GM20000 (cell line): ENCODE data around the gene GRK3.
A peak's percentile ranks its signal among the peaks of the same experiment; 100 is the strongest.

Experiments
- DNase-seq: peaks from one replicate; pipeline ENCODE4 v3.0.0; 2012; ENCODE audit warnings: low spot score
- TF ChIP-seq, protein P1 (sequence below): IDR thresholded peaks from 2 replicates; pipeline ENCODE4 v1.5.1; 2012; ENCODE audit warnings: mild to moderate bottlenecking, control low read depth; ENCODE audit errors: extremely low read depth, missing control alignments

GRK3 gene

DNA sequence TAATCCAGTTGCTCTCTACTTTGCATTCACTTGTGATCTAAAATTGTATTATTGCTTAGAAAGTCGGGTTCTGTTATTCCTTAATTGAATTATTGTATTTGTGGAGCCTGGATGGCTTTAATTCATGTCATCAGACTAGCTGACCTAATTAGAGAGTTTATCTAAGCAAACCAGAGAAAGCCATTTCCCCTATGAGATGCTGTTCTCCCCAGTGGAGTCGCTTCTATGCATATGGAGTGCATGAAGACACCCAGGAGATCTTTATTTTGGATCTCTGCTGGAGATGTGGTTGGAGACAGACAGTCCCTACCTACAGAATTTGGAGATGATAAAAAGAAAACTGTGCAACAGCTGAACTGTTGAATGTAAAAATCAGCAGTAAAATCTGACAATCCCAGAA lies 132.3 kb downstream of the GRK3 start:
- DNase-seq, result no peak
- TF ChIP-seq, protein P1, sequence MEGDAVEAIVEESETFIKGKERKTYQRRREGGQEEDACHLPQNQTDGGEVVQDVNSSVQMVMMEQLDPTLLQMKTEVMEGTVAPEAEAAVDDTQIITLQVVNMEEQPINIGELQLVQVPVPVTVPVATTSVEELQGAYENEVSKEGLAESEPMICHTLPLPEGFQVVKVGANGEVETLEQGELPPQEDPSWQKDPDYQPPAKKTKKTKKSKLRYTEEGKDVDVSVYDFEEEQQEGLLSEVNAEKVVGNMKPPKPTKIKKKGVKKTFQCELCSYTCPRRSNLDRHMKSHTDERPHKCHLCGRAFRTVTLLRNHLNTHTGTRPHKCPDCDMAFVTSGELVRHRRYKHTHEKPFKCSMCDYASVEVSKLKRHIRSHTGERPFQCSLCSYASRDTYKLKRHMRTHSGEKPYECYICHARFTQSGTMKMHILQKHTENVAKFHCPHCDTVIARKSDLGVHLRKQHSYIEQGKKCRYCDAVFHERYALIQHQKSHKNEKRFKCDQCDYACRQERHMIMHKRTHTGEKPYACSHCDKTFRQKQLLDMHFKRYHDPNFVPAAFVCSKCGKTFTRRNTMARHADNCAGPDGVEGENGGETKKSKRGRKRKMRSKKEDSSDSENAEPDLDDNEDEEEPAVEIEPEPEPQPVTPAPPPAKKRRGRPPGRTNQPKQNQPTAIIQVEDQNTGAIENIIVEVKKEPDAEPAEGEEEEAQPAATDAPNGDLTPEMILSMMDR, result no peak

DNA sequence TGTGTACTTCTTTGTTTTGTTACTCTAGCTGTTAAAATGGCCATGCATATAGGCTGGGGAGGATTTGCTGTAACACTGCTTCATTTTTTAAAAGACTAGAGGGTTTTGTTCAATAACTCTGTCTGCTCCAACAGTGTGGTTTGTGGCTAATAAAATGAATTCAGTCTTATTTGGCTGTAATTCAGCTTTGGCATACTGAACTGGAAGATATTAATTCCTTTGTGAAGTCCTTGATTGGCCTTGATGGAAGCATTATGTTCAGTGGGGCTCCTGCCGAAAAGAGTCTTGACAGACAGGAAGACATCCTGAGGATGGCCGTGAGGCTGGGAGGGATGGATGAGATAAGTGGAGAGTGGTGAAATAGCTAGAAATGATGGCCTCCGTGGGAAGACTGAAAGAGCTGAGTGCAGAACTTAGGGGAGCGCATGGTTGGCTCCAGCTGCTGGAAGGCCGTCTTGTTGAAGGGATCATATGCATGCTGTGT lies 132.7 kb downstream of the GRK3 start:
- TF ChIP-seq, protein P1, result no peak
- DNase-seq, result no peak

DNA sequence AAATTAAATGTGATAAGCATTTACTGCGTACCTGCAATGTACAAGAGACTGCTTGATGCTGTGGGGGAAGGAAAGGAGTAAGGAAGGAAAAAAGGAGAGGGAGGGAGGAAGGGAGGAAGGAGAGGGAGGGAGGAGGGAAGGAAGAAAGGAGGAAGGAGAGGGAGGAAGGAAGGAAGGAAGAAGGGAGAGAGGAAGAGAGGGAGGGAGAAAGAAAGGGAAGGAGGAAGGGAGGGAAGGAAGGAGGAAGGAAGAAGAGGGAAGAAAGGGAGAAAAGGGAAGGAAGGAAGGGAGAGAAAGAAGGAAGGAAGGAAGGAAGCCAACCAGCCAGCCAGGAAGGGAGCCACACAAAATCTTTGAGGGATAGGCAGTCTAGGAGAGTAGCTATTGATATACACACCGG lies 133.5 kb downstream of the GRK3 start:
- no peak for DNase-seq
- TF ChIP-seq, protein P1, result no peak

DNA sequence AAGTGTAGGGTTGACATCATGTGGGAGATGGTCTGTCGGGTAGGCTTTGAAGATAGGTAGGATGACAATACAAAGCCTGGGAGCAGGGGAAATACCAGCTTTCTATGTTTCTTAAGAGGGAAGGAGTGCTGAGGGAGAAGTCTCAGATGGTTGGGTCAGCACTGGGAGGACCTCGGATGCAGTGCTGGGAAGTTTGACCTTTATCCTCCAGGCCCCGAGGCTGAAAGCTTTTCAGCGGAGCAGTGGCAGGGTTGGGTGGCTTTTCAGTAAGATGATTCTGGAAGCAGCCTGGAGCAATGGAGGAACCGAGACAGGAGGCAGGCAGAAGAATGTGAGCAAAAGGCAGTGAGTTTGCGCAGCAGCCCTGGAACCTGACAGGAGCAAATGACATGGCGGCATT lies 134.0 kb downstream of the GRK3 start:
- TF ChIP-seq, protein P1, result no peak
- no peak for DNase-seq

DNA sequence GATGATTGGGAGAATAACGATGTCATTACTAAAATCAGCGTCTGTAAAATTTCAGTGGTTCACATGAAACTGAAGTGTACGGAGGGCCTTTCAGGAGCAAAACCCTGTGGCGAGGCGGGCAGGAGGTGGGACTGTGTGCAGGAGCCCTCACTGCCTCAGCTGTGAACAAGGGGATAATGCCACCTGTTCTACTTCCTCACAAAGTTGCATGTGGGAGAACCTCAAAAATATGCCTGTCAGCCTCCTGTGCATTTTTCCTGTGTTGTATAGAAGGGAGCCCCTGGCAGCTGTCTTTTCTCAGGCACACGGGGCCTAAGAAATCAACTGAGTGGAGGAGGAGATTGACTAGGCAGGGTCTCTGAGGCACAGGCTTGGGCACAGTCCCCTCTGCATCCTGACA lies 134.5 kb downstream of the GRK3 start:
- no peak for DNase-seq
- TF ChIP-seq, protein P1, result no peak

DNA sequence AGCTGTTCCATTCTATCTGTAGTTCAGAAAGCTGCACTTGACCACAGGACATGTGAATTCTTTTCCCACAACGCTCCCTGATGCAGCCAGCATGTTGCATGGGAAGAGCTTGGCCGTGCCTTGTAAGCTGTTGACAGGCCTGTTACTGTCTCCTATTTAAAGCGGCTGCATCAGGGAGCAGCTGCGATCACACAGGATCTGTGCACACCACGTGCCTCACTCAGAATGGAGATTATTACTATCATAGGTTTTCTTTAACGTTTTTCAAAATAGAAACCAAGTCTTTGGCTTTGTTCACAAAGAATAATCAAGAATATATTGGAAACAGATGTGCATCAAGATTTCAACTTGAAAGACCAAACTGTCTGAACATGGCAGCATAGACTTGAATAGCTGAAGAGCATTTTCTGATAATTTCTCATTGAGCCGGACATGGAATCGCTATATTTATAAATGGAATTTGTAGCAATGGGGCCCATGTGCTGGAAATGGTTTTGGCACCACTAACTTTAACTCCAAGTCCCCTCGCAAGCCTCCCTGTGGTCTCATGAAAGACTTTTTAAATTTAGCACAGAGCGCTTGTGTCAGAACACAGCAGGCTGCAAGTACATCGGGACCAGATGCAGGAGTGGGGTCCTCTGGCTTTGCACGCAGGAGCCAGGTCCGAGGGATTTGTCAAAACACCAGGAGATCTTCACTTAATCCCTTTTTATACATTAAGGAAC lies 136.7 kb downstream of the GRK3 start:
- TF ChIP-seq, protein P1, result no peak
- DNase-seq, result no peak

DNA sequence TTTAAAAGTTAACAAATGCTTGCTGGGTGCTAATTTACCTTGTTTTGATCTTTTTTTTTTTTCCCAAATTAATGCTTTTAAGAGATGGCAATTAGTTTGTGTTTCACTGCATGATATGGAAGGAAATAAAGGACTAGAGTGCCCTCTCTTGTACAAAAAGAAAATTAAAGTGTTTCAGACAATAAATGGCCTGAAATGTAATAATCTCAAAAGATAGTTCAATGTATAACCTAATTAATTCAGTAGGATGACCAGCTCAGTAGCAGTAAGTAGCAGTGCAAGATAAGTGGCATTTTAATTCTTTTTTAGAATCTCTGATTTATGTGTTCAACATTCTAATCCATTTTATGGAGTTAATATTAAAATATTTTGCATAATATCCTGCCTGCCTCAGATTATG lies 137.6 kb downstream of the GRK3 start:
- DNase-seq, result peak; percentile 23

More for the DNA sequence above, 137.6 kb downstream of the GRK3 start:
- TF ChIP-seq, protein P1, result no peak
